HepG2 (cell line): ENCODE measurements around the gene DDR2. TPM values are rescaled to one million over a fixed set of nuclear protein-coding genes. Genes with fewer than 3 reads are reported as not detected.

Experiments used
- ATAC-seq: fragments of 200-7000 bp; cut with Tn5 transposase; 3 replicates; pipeline ENCODE4 v1.9.1; 2020; ENCODE audit warnings: mild to moderate bottlenecking, moderate library complexity
- BruUV-seq: library from RNA; stranded (reverse); fragments of 400-500 nt; replicated peaks from 2 replicates; lab custom pipeline; 2021; lab: Mats Ljungman, UMichigan
- CTCF ChIA-PET: fragments of 300-600 bp; formaldehyde crosslinking; extraction: SDS; loops from one replicate; lab custom pipeline; 2021; ENCODE audit warnings: low total read pairs, inconsistent platforms, low intra/inter-chr PET ratio; lab: Yijun Ruan, JAX
- POLR2A ChIA-PET: fragments of 350-600 bp; sonication (Branson Sonifier 250); formaldehyde crosslinking; loops from one replicate; lab custom pipeline; 2020; ENCODE audit warnings: antibody characterized with exemption, inconsistent platforms; lab: Yijun Ruan, JAX
- DNase-seq: peaks from one replicate; pipeline ENCODE4 v3.0.0-alpha.2; 2015; ENCODE audit warnings: low spot score
- FAIRE-seq: peaks from 3 replicates; lab custom pipeline; 2011; peaks lifted over from hg19 to GRCh38; lab: Jason Lieb, UNC
- H2AFZ ChIP-seq: one replicate; pipeline ENCODE4 v1.6.1; 2011; ENCODE audit warnings: low read length, inconsistent platforms
- H3K27ac ChIP-seq: fragments of 300-600 bp; 3 replicates; pipeline ENCODE4 v1.8.0; 2011; ENCODE audit warnings: mixed run types, mild to moderate bottlenecking, mixed read lengths, low read length, inconsistent platforms; ENCODE audit not compliant: insufficient read depth; ENCODE audit errors: extremely low read length
- H3K27me3 ChIP-seq, 2 experiments: fragments of 200-600 bp in 1 of 2; 2 replicates in 1 of 2; 3 replicates in 1 of 2; pipeline versions ENCODE4 v1.6.0 to v1.8.0; 2011; ENCODE audit warnings: low read length in 2 of 2, mild to moderate bottlenecking in 2 of 2, moderate library complexity in 2 of 2, inconsistent platforms in 1 of 2; ENCODE audit not compliant: insufficient read depth in 2 of 2, control insufficient read depth in 1 of 2
- H3K36me3 ChIP-seq, 2 experiments: fragments of 200-600 bp in 1 of 2; replicated peaks in 1 of 2; 2 replicates in 1 of 2; 3 replicates in 1 of 2; pipeline versions ENCODE4 v1.5.1 to v1.8.0; 2011; ENCODE audit warnings: low read length in 2 of 2, inconsistent platforms in 1 of 2; ENCODE audit not compliant: insufficient read depth in 2 of 2, control insufficient read depth in 1 of 2
- H3K4me1 ChIP-seq: 2 replicates; pipeline ENCODE4 v1.5.1; 2012; ENCODE audit warnings: low read length, inconsistent platforms; ENCODE audit not compliant: insufficient read depth
- H3K4me2 ChIP-seq: 2 replicates; pipeline ENCODE4 v1.6.0; 2011; ENCODE audit warnings: low read depth, low read length, inconsistent platforms
- H3K4me3 ChIP-seq, 3 experiments: fragments of 200-600 bp in 1 of 3; sonication (generic), shearing (Covaris generic) in 1 of 3; replicated peaks in 1 of 3; 2 replicates each; pipeline ENCODE4 v1.5.1; 2011 to 2016; ENCODE audit warnings: low read length in 3 of 3, inconsistent platforms in 2 of 3, low read depth in 2 of 3, mild to moderate bottlenecking in 2 of 3, control low read depth in 1 of 3, mixed read lengths in 1 of 3; ENCODE audit not compliant: insufficient read depth in 1 of 3
- H3K79me2 ChIP-seq: one replicate; pipeline ENCODE4 v1.6.1; 2011; ENCODE audit warnings: low read length, inconsistent platforms; ENCODE audit not compliant: insufficient read depth
- H3K9ac ChIP-seq: 2 replicates; pipeline ENCODE4 v1.6.0; 2011; ENCODE audit warnings: mild to moderate bottlenecking, low read depth, low read length, inconsistent platforms; ENCODE audit not compliant: insufficient read depth
- H3K9me3 ChIP-seq: 2 replicates; pipeline ENCODE4 v1.5.1; 2012; ENCODE audit warnings: mild to moderate bottlenecking, low read length
- H4K20me1 ChIP-seq: 2 replicates; pipeline ENCODE4 v1.6.0; 2011; ENCODE audit warnings: inconsistent platforms, mild to moderate bottlenecking, low read length, moderate library complexity; ENCODE audit not compliant: insufficient read depth
- HOXA9 ChIP-seq: sonication (generic); formaldehyde crosslinking; IDR thresholded peaks from 2 replicates; pipeline ENCODE4 v1.8.1; 2022; ENCODE audit warnings: missing genetic modification reagents, mild to moderate bottlenecking, moderate library complexity, borderline replicate concordance
- NKX3-1 ChIP-seq: sonication (generic); formaldehyde crosslinking; IDR thresholded peaks from 2 replicates; pipeline ENCODE4 v1.5.0; 2020; ENCODE audit warnings: missing genetic modification reagents
- PTBP1 ChIP-seq: fragments of 200-400 bp; formaldehyde crosslinking; IDR thresholded peaks from 2 replicates; pipeline ENCODE4 v1.6.1; 2018; ENCODE audit warnings: low read length, low read depth; ENCODE audit not compliant: poor library complexity, severe bottlenecking
- RARG ChIP-seq: sonication (generic); formaldehyde crosslinking; IDR thresholded peaks from 2 replicates; pipeline ENCODE4 v1.4.0; 2020; ENCODE audit warnings: low read depth, mild to moderate bottlenecking, missing genetic modification reagents
- SIN3A ChIP-seq: IDR thresholded peaks from 2 replicates; pipeline ENCODE4 v1.6.1; 2011; ENCODE audit warnings: low read depth, mild to moderate bottlenecking, control low read depth, low read length, borderline replicate concordance
- ZMYM3 ChIP-seq: sonication (generic); formaldehyde crosslinking; IDR thresholded peaks from 2 replicates; pipeline ENCODE4 v1.5.1; 2020; ENCODE audit warnings: mild to moderate bottlenecking, missing genetic modification reagents
- ZNF121 ChIP-seq: sonication (generic); formaldehyde crosslinking; IDR thresholded peaks from 2 replicates; pipeline ENCODE4 v1.5.0; 2020; ENCODE audit warnings: mild to moderate bottlenecking, missing genetic modification reagents
- ZNF33A ChIP-seq: sonication (generic); formaldehyde crosslinking; IDR thresholded peaks from 2 replicates; pipeline ENCODE4 v1.5.1; 2020; ENCODE audit warnings: missing genetic modification reagents, mild to moderate bottlenecking, moderate library complexity, borderline replicate concordance
- ZNF354B ChIP-seq: sonication (generic); formaldehyde crosslinking; IDR thresholded peaks from 2 replicates; pipeline ENCODE4 v1.8.0; 2022; ENCODE audit warnings: mild to moderate bottlenecking, missing genetic modification reagents
- ZNF572 ChIP-seq: sonication (generic); formaldehyde crosslinking; IDR thresholded peaks from 2 replicates; pipeline ENCODE4 v1.5.1; 2020; ENCODE audit warnings: mild to moderate bottlenecking, missing genetic modification reagents
- ZNF660 ChIP-seq: sonication (generic); formaldehyde crosslinking; IDR thresholded peaks from 2 replicates; pipeline ENCODE4 v1.5.1; 2020; ENCODE audit warnings: mild to moderate bottlenecking, low read depth, missing genetic modification reagents, borderline replicate concordance
- ZNF891 ChIP-seq: sonication (generic); formaldehyde crosslinking; IDR thresholded peaks from 2 replicates; pipeline ENCODE4 v1.5.0; 2020; ENCODE audit warnings: mild to moderate bottlenecking, missing genetic modification reagents
- in situ Hi-C: cut with HindIII; loops from 2 replicates; pipeline ENCODE4 v1.10.0; 2017; ENCODE audit warnings: low pct_unique_long_range_greater_than_20kb; ENCODE audit not compliant: extremely low pct_ligation_motif_present
- intact Hi-C: fragments of 100-400 bp; cut with micrococcal nuclease; formaldehyde crosslinking; loops from one replicate; pipeline ENCODE4 v1.10.0; 2022; ENCODE audit not compliant: unreplicated experiment
- polyA plus RNA-seq, 8 experiments: library from polyadenylated mRNA; depleted of rRNA in 3 of 8; stranded (reverse) in 7 of 8; unstranded in 1 of 8; fragments of >200 nt; fragmentation: Illumina TruSeq in 4 of 8; extraction: Trizol in 4 of 8; gene quantifications; 2 replicates each; pipeline versions ENCODE4 v1.2.1 to v1.2.3, GENCODE V29; 2011 to 2016; ENCODE audit warnings: low read depth in 4 of 8, missing spikeins in 1 of 8, mixed read lengths in 1 of 8; ENCODE audit not compliant: insufficient read depth in 1 of 8
- total RNA-seq, 5 experiments: library from RNA; depleted of rRNA; stranded (reverse); fragments of >200 nt; fragmentation: Illumina TruSeq; extraction: Trizol; gene quantifications; 2 replicates each; pipeline ENCODE4 v1.2.3, GENCODE V29; 2016; ENCODE audit warnings: low read depth in 1 of 5
- TF ChIP-seq, protein P1 (sequence below): sonication (generic); formaldehyde crosslinking; IDR thresholded peaks from 2 replicates; pipeline ENCODE4 v1.8.0; 2023; ENCODE audit warnings: mild to moderate bottlenecking, missing genetic modification reagents
- TF ChIP-seq, protein P2 (sequence below): sonication (generic); formaldehyde crosslinking; IDR thresholded peaks from 2 replicates; pipeline ENCODE4 v1.5.0; 2020; ENCODE audit warnings: mild to moderate bottlenecking, missing genetic modification reagents
- TF ChIP-seq, protein P3 (sequence below): sonication (generic); formaldehyde crosslinking; IDR thresholded peaks from 2 replicates; pipeline ENCODE4 v1.4.0; 2020; ENCODE audit warnings: mild to moderate bottlenecking, missing genetic modification reagents, borderline replicate concordance
- TF ChIP-seq, protein P4 (sequence below): sonication (generic); formaldehyde crosslinking; IDR thresholded peaks from 2 replicates; pipeline ENCODE4 v1.5.1; 2020; ENCODE audit warnings: mild to moderate bottlenecking, moderate library complexity, missing genetic modification reagents
- TF ChIP-seq, protein P5 (sequence below): sonication (generic); formaldehyde crosslinking; IDR thresholded peaks from 2 replicates; pipeline ENCODE4 v1.4.0; 2020; ENCODE audit warnings: missing genetic modification reagents, borderline replicate concordance

Gene DDR2
- total and polyA plus RNA-seq, 2 of the 13 experiments (the other 11 are each of a cell fraction or from before 2014, with no cell fraction given) = 0.36 to 0.38 TPM

DNA sequence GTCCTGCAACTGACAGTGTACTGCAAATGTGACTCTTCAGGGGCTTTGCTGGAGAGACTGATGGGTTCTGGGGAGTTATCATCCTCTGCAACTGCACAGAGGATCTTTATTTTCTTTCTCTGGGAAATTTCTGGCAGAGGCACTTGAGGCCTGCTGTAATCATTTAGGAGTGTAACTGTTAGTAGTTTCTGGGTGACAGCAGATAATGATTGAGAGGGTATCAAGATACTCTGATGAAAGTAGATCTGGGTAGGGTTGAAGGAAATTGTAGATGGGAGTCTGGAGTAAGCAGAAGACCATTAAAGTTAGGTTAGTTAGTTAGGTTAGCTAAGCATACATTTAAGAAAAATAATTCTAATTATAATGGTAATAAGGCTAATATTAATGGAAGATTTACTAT lies 11.0 kb upstream of the DDR2 start:
- intact Hi-C loops = no loop called here
- Histone ChIP-seq H3K4me2 (no peak overlapping the region), H3K27ac (no peak overlapping the region), H3K79me2 (no peaks in the 10 kb centered on the region), H3K36me3 (no peaks in the 10 kb centered on the region), H4K20me1 (no peaks in the 10 kb centered on the region), H2AFZ (no peak overlapping the region), H3K27me3 (no peaks in the 10 kb centered on the region), H3K4me3 (no peak overlapping the region), H3K9me3 (peaks cover 18% of the 10 kb centered on the region), H3K9ac (no peak overlapping the region), H3K4me1 (no peaks in the 10 kb centered on the region)
- no peak for ATAC-seq
- no peak for DNase-seq
- ChIA-PET POLR2A (no interaction called here), CTCF (no interaction called here)
- BruUV-seq = no TSS peak
- in situ Hi-C loops = loop anchor here (10.0 kb wide), 1 partner anchor 184 kb away; no protein-coding TSS in a partner anchor
- FAIRE-seq = no peak
- TF ChIP-seq, protein P1, sequence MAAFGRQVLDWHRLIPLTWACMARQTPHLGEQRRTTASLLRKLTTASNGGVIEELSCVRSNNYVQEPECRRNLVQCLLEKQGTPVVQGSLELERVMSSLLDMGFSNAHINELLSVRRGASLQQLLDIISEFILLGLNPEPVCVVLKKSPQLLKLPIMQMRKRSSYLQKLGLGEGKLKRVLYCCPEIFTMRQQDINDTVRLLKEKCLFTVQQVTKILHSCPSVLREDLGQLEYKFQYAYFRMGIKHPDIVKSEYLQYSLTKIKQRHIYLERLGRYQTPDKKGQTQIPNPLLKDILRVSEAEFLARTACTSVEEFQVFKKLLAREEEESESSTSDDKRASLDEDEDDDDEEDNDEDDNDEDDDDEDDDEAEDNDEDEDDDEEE (CRISPR knock-in tag) = no peak
- TF ChIP-seq, protein P2, sequence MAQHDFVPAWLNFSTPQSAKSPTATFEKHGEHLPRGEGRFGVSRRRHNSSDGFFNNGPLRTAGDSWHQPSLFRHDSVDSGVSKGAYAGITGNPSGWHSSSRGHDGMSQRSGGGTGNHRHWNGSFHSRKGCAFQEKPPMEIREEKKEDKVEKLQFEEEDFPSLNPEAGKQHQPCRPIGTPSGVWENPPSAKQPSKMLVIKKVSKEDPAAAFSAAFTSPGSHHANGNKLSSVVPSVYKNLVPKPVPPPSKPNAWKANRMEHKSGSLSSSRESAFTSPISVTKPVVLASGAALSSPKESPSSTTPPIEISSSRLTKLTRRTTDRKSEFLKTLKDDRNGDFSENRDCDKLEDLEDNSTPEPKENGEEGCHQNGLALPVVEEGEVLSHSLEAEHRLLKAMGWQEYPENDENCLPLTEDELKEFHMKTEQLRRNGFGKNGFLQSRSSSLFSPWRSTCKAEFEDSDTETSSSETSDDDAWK (CRISPR knock-in tag) = no peak
- TF ChIP-seq, protein P3, sequence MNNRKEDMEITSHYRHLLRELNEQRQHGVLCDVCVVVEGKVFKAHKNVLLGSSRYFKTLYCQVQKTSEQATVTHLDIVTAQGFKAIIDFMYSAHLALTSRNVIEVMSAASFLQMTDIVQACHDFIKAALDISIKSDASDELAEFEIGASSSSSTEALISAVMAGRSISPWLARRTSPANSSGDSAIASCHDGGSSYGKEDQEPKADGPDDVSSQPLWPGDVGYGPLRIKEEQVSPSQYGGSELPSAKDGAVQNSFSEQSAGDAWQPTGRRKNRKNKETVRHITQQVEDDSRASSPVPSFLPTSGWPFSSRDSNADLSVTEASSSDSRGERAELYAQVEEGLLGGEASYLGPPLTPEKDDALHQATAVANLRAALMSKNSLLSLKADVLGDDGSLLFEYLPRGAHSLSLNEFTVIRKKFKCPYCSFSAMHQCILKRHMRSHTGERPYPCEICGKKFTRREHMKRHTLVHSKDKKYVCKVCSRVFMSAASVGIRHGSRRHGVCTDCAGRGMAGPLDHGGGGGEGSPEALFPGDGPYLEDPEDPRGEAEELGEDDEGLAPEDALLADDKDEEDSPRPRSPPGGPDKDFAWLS (CRISPR knock-in tag) = no peak
- no peak for TF ChIP-seq ZNF121 (CRISPR knock-in tag)
- no peak for TF ChIP-seq NKX3-1 (CRISPR knock-in tag)
- no peak for TF ChIP-seq ZMYM3 (CRISPR knock-in tag)
- TF ChIP-seq, protein P4, sequence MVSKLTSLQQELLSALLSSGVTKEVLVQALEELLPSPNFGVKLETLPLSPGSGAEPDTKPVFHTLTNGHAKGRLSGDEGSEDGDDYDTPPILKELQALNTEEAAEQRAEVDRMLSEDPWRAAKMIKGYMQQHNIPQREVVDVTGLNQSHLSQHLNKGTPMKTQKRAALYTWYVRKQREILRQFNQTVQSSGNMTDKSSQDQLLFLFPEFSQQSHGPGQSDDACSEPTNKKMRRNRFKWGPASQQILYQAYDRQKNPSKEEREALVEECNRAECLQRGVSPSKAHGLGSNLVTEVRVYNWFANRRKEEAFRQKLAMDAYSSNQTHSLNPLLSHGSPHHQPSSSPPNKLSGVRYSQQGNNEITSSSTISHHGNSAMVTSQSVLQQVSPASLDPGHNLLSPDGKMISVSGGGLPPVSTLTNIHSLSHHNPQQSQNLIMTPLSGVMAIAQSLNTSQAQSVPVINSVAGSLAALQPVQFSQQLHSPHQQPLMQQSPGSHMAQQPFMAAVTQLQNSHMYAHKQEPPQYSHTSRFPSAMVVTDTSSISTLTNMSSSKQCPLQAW (CRISPR knock-in tag) = no peak
- TF ChIP-seq, protein P5, sequence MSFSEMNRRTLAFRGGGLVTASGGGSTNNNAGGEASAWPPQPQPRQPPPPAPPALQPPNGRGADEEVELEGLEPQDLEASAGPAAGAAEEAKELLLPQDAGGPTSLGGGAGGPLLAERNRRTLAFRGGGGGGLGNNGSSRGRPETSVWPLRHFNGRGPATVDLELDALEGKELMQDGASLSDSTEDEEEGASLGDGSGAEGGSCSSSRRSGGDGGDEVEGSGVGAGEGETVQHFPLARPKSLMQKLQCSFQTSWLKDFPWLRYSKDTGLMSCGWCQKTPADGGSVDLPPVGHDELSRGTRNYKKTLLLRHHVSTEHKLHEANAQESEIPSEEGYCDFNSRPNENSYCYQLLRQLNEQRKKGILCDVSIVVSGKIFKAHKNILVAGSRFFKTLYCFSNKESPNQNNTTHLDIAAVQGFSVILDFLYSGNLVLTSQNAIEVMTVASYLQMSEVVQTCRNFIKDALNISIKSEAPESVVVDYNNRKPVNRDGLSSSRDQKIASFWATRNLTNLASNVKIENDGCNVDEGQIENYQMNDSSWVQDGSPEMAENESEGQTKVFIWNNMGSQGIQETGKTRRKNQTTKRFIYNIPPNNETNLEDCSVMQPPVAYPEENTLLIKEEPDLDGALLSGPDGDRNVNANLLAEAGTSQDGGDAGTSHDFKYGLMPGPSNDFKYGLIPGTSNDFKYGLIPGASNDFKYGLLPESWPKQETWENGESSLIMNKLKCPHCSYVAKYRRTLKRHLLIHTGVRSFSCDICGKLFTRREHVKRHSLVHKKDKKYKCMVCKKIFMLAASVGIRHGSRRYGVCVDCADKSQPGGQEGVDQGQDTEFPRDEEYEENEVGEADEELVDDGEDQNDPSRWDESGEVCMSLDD (CRISPR knock-in tag) = no peak
- TF ChIP-seq ZNF660 = no peak
- TF ChIP-seq PTBP1 = no peak
- TF ChIP-seq HOXA9 (CRISPR knock-in tag) = no peak
- no peak for TF ChIP-seq ZNF891
- TF ChIP-seq ZNF572 (CRISPR knock-in tag) = no peak
- no peak for TF ChIP-seq ZNF33A (CRISPR knock-in tag)
- no peak for TF ChIP-seq SIN3A
- TF ChIP-seq RARG (CRISPR knock-in tag) = no peak
- no peak for TF ChIP-seq ZNF354B
